Measurements from ENCODE around the gene AASS.

- TF ChIP-seq CTCF (conservative IDR thresholded peaks at IDR 0.05) (no peak), ZFX (IDR thresholded peaks at IDR 0.05) (no peak)
Observed at GRCh38 chr7:122143376-122143750, 686 bp downstream of the AASS start.

All from C4-2B (cell line).